OCI-LY7 (cell line): ENCODE measurements around the gene RPL10. TPM values are rescaled to one million over a fixed set of nuclear protein-coding genes. Genes with fewer than 3 reads are reported as not detected.

Experiments
- BruUV-seq: library from RNA; stranded (reverse); fragments of 400-500 nt; replicated peaks from 2 replicates; lab custom pipeline; 2021; lab: Mats Ljungman, UMichigan
- CTCF ChIA-PET: fragments of 300-600 bp; sonication (Branson Sonifier 250); formaldehyde crosslinking; loops from one replicate; lab custom pipeline; 2022; ENCODE audit warnings: antibody characterized with exemption; ENCODE audit not compliant: unreplicated experiment; lab: Charles Lee
- POLR2A ChIA-PET: fragments of 300-600 bp; sonication (Branson Sonifier 250); formaldehyde crosslinking; loops from one replicate; lab custom pipeline; 2022; ENCODE audit warnings: antibody characterized with exemption; lab: Charles Lee
- DNase-seq: peaks from one replicate; pipeline ENCODE4 v3.0.0-alpha.2; 2015; ENCODE audit warnings: low spot score
- H2AFZ ChIP-seq: fragments of 200-600 bp; sonication (generic), shearing (Covaris generic); 2 replicates; pipeline ENCODE4 v1.6.1; 2014; ENCODE audit warnings: mild to moderate bottlenecking, antibody characterized with exemption, low read length, moderate library complexity
- H3K27ac ChIP-seq: fragments of 200-600 bp; sonication (generic); 2 replicates; pipeline ENCODE4 v1.5.1; 2014; ENCODE audit warnings: mixed run types, low read depth, mild to moderate bottlenecking, moderate library complexity, low read length, inconsistent platforms; ENCODE audit not compliant: poor library complexity, severe bottlenecking
- H3K36me3 ChIP-seq: fragments of 200-600 bp; sonication (generic); 2 replicates; pipeline ENCODE4 v1.6.1; 2014; ENCODE audit warnings: mild to moderate bottlenecking, antibody characterized with exemption, low read length, moderate library complexity, mixed read lengths; ENCODE audit not compliant: insufficient read depth
- H3K4me1 ChIP-seq: fragments of 200-600 bp; sonication (generic); 2 replicates; pipeline ENCODE4 v1.5.1; 2014; ENCODE audit warnings: mild to moderate bottlenecking, low read length; ENCODE audit not compliant: insufficient read depth, poor library complexity, severe bottlenecking
- H3K4me2 ChIP-seq: fragments of 200-600 bp; sonication (generic); 2 replicates; pipeline ENCODE4 v1.6.1; 2014; ENCODE audit warnings: mild to moderate bottlenecking, low read length
- H3K4me3 ChIP-seq: fragments of 200-600 bp; sonication (generic); 2 replicates; pipeline ENCODE4 v1.5.1; 2014; ENCODE audit warnings: mild to moderate bottlenecking, low read depth, low read length; ENCODE audit not compliant: poor library complexity, severe bottlenecking
- H3K79me2 ChIP-seq: fragments of 200-600 bp; sonication (generic); 2 replicates; pipeline ENCODE4 v1.6.1; 2016; ENCODE audit warnings: low read depth, mild to moderate bottlenecking, low read length, moderate library complexity, mixed read lengths; ENCODE audit not compliant: insufficient read depth
- H3K9me2 ChIP-seq: fragments of 200-600 bp; sonication (generic); 2 replicates; pipeline ENCODE4 v1.6.1; 2016; ENCODE audit warnings: mild to moderate bottlenecking, low read length, mixed read lengths; ENCODE audit not compliant: insufficient read depth
- H3K9me3 ChIP-seq: fragments of 200-600 bp; sonication (generic); 2 replicates; pipeline ENCODE4 v1.6.1; 2014; ENCODE audit warnings: mild to moderate bottlenecking, mixed run types, low read length, mixed read lengths
- H4K20me1 ChIP-seq: fragments of 200-600 bp; sonication (generic); 2 replicates; pipeline ENCODE4 v1.6.1; 2014; ENCODE audit warnings: mild to moderate bottlenecking, antibody characterized with exemption, low read length, moderate library complexity, mixed read lengths; ENCODE audit not compliant: insufficient read depth
- CTCF ChIP-seq: fragments of 200-600 bp; sonication (generic); conservative IDR thresholded peaks from 2 replicates; pipeline ENCODE4 v1.5.1; 2014; ENCODE audit warnings: mild to moderate bottlenecking, antibody characterized with exemption, low read length, moderate library complexity, mixed read lengths
- EZH2phosphoT487 ChIP-seq: fragments of 200-600 bp; sonication (generic); IDR thresholded peaks from 2 replicates; pipeline ENCODE4 v1.6.1; 2018; ENCODE audit warnings: low read depth, borderline replicate concordance, mild to moderate bottlenecking, mixed run types, antibody characterized with exemption, low read length, moderate library complexity, mixed read lengths
- intact Hi-C: fragments of 100-400 bp; cut with micrococcal nuclease; formaldehyde crosslinking; loops from one replicate; pipeline ENCODE4 v1.10.0; 2022; ENCODE audit not compliant: unreplicated experiment
- total RNA-seq, 2 experiments: library from RNA; depleted of rRNA in 1 of 2; stranded (reverse); fragments of >200 nt in 1 of 2; shearing (Covaris generic) in 1 of 2; gene quantifications; 2 replicates each; pipeline ENCODE4 v1.2.3, GENCODE V29; 2014 to 2022

RPL10 gene
- total RNA-seq, 2 experiments from 2014 or later, result 2,447 to 4,261 TPM

DNA sequence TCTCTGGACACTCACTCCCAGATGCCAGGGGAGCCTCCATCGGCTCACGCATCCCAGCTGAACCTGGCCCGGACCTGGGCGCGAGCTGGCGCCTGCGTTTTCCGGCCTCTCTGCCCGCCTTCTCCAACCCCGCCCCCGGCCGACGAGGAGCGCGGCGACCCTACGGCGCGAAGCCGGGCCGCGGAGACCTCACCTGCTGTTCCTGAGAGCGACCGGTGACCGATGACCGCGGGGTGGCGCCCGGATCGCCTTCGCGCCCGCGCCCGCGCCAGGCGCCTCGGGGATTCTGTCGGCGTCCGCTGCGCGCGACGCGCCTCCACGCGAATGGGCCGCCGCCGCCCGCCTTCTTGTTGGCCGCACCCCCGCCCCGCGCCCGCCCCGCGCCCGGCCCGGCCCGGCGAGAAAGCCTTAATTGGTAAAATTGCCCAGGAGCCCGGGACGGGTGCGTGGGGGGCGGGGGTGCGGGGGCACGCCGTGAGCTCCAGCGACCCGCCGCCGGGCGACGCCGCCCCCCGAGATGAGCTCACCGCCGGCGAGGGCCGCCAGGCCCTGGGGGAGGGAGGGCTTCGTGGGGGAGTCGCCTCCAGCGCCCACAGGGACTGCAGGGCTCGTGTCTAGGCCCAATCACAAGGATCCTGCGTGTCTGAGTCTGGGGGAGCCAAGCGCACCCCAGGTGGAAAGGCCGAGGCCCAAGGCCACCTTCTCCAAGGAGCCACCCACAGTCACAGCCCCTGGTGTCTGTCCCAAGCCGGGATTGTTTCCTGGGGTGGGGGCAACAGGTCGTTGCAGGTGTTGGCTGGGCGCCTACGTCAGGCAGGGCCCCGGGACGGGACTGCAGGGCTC, 23.6 kb upstream of the RPL10 start, which contains the start of gene FLNA:
TSS of gene FLNA (minus strand) at position 322 of the 843 bp plus-strand sequence. CDS start 3,389 bp downstream, outside the sequence.
- no peak for TF ChIP-seq EZH2phosphoT487
- TF ChIP-seq CTCF, result peak; percentile 22; the same call in 1 of the 2 replicates
- peak within 1 kb of the TSS; percentile 51 for H3K4me2 ChIP-seq
- peaks cover 11% of the 10 kb centered on the region for H3K79me2 ChIP-seq
- 0 out of 2 replicates have a peak, but pooled peaks cover 3% of the 10 kb centered on the region for H4K20me1 ChIP-seq
- POLR2A ChIA-PET, result no interaction called here
- intact Hi-C loops, result loop anchor here (2.0 to 10.0 kb wide), 2 partner anchors 54 to 450 kb away; partner anchors contain the start of gene ARHGAP4
- BruUV-seq, result no TSS peak
- H3K36me3 ChIP-seq, result no peaks in the 10 kb centered on the region
- no peaks in the 10 kb centered on the region for H3K9me3 ChIP-seq
- H2AFZ ChIP-seq, result peak within 1 kb of the TSS; percentile 66
- no peaks in the 10 kb centered on the region for H3K9me2 ChIP-seq
- no peak for DNase-seq
- peaks cover 36% of the 10 kb centered on the region for H3K4me1 ChIP-seq
- no peak within 1 kb of the TSS for H3K4me3 ChIP-seq
- CTCF ChIA-PET, result no interaction called here
- H3K27ac ChIP-seq, result no peak within 1 kb of the TSS

GRCh38 chrX:154375156-154375504, 23.0 kb upstream of the RPL10 start:
- Histone ChIP-seq H3K36me3 (no peaks in the 10 kb centered on the region), H3K9me3 (no peaks in the 10 kb centered on the region), H3K9me2 (no peaks in the 10 kb centered on the region), H3K4me2 (peak overlapping the region; percentile 36; the same call in 1 of the 2 replicates), H3K4me1 (peaks cover 39% of the 10 kb centered on the region), H3K27ac (no peak overlapping the region), H2AFZ (peak overlapping the region; percentile 66), H3K4me3 (no peak overlapping the region), H4K20me1 (no peaks in the 10 kb centered on the region), H3K79me2 (peaks cover 11% of the 10 kb centered on the region)
- no peak for DNase-seq
- no TSS peak for BruUV-seq
- ChIA-PET CTCF (no interaction called here), POLR2A (interaction anchor here (0.6 kb wide), 1 partner anchor 135 kb away, joined by 4 read pairs; no protein-coding TSS in a partner anchor)
- TF ChIP-seq EZH2phosphoT487, result no peak
- TF ChIP-seq CTCF, result no peak
- intact Hi-C loops, result loop anchor here (2.0 to 10.0 kb wide), 2 partner anchors 54 to 450 kb away; partner anchors contain the start of gene ARHGAP4
